CD4-positive, alpha-beta T cell treated with Interleukin-6 for 4 hours (primary cell): Measurements from ENCODE around the gene TSGA10.
A peak's percentile ranks its signal among the peaks of the same experiment; 100 is the strongest.
"Not testable (repeated sequence)": the region's sequence is repeated elsewhere in the genome, so short reads cannot be mapped to it uniquely, and the experiment has no call there.

ENCODE experiments used
- DNase-seq: peaks from one replicate; pipeline ENCODE4 v3.0.0-alpha.2; 2020; ENCODE audit warnings: mixed read lengths

Gene TSGA10, protein sequence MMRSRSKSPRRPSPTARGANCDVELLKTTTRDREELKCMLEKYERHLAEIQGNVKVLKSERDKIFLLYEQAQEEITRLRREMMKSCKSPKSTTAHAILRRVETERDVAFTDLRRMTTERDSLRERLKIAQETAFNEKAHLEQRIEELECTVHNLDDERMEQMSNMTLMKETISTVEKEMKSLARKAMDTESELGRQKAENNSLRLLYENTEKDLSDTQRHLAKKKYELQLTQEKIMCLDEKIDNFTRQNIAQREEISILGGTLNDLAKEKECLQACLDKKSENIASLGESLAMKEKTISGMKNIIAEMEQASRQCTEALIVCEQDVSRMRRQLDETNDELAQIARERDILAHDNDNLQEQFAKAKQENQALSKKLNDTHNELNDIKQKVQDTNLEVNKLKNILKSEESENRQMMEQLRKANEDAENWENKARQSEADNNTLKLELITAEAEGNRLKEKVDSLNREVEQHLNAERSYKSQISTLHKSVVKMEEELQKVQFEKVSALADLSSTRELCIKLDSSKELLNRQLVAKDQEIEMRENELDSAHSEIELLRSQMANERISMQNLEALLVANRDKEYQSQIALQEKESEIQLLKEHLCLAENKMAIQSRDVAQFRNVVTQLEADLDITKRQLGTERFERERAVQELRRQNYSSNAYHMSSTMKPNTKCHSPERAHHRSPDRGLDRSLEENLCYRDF

DNA sequence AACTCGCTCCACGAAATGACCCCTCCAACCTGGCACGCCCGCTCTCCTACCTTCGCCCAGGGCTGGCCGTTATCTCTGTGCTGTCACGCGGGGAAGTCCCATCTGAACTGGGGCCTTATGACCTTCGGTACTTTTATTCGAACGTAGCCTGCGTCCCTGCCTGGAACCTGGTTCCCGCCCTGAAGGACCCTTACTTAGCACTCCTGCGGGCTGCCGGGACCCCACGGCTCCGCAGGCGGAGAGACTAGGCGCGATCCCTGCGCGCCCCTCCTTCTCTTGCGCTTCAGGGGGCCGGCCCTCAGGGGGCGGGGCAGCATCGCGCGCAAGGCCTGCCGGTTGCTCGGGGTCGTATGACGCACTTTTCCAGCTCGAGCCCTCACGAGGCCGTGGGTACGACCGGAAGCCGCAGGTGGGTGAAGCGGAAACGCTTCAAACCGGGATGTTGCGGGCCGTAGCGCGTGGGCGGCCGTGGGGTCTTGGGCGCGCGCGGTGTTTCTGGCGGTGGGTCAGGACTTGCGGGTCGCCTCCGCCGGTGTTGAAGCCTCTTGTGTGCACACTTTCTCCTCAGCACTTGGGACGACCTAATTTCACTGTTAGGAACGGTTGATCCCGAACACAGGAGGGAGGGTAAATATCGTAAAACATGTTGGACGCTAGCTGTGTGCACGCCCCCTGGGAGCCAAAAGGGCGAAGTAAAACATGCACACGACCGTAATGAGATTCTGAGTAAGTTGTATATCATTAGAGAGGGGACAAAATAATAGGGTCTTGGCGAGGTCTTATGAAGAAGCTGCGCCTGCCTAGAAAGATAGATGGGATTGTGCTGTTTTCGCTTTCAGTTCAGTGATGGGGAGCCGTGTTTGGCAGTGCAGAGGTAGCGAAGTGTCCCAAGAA is at the start of gene TSGA10, which contains the start of gene LIPT1:
TSGA10 (minus strand) TSS at position 300 of the 894 bp plus-strand sequence. CDS start 45,503 bp downstream, outside the sequence.
LIPT1 (plus strand) TSS at position 325 of the 894 bp plus-strand sequence. CDS start 6,991 bp downstream, outside the sequence.
- peak; percentile 93 for DNase-seq

DNA sequence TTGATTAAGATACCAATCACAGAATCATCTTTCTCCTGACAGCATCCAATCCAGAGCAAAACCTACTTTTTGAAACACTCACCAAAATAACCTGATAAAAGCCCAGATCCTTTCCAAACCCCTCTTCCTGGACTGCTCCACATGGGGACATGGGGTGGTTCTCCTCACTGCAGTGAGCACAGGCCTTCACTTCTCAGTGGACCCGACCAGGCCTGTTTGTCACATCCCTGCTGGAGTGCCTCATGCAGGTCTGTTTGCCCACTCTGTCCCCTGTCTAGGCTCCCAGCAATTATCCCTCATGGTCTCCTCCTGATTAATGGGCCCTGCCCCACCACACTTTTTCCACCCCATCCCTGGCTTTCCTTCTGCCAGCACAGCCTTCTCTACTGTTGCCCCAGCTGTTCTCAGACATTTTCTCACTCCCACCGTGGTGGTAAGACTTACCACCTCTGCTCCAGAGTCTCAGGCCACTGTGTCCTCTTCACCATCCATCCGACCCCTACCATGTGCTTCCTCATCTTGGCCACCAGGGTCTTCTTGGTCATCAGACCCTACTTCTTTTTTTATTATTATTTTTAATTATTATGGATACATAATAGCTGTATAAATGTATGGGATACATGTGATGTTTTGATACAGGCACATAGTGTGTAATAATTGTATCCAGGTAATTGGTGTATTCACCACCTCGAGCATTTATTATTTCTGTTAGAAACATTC is 47.4 kb upstream of the TSGA10 start:
- no peak for DNase-seq

DNA sequence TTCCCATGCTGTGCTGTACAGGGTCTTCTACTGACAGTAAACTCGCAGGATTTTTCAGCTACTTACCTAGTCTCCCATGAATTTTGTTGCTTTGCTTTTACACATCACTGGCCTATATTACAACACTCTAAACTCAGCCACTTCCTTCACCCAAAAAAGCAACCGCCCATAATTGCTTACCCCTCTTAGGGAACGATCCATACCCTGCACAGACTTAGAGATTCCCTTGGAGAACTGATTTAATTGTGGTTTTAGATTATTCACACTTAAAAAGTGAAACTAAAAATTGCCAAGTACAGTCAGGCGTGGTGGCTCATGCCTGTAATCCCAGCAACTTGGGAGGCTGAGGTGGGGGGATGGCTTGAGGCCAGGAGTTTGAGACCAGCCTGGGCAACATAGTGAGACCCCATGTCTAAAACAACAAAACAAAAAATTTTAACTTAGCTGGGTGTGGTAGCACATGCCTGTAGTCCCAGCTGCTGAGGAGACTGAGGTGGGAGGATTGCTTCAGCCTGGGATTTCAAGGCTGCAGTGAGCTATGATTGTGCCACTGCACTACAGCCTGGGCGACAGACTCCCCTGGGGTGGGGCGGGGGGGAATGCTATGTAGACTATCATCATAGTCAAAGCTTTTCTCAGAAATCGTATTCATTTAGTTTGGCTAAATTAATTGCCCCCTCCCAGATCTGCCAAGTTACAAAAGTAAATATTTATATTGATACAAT is 45.5 kb upstream of the TSGA10 start:
- DNase-seq: no peak

DNA sequence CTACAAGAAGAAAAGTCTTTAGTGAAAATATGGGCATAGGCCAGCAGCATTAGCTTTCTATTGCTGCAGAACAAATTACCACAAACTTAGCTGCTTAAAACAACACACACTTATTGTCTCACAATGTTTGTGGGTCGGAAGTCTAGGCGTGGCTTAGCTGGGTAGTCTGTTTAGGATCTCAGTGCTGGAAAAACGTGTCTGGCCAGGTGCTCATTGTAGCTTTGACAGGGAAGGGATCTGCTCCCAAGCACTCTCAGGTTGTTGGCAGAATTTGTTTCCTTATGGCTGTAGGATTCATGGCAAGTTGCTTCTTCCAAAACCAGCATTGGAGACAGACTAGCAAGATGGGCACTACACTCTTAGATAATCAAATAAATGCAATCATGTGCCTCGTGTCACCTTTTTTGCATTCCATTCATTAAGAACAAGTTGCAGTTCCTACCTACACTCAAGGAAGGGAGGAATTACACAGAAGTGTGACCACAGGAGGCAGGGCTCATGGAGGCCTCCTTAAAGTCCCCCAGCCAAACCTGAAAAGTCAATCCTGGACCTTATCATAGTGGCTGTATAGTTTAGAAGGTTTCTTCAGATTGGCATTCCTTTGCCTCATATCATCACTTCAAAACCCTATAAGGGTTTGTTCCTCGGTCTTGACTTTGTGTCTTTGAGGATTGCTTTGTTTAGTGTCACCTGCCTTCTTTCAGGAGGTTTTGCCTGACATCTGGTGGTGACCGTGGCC is 43.5 kb upstream of the TSGA10 start:
- no peak for DNase-seq

DNA sequence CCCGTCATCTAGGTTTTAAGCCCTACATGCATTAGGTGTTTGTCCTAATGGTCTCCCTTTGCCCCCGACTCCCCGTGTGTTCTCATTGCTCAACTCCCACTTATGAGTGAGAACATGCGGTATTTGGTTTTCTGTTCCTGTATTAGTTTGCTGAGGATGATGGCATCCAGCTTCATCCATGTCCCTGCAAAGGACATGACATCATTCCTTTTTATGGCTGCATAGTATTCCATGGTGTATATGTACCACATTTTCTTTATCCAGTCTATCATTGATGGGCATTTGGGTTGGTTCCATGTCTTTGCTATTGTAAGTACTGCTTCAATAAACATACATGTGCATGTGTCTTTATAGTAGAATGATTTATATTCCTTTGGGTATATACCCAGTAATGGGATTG is 37.6 kb upstream of the TSGA10 start:
- not testable (repeated sequence) for DNase-seq

DNA sequence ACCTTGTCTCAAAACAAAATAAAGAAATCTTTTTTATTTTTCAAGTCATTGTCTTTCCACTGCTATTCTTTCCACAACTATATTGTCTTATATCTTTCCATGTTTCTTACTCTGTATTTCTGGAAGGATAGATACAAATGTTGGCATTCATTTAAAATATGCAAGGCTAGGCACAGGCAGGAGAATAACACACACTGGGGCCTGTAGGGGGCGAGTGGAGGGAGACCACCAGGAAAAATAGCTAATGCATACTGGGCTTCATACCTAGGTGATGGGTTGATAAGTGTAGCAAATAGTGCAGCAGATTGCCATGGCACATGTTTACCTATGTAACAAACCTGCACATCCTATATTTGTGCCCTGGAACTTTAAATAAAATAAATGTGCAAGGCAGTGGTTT is 35.8 kb upstream of the TSGA10 start:
- DNase-seq: no peak

DNA sequence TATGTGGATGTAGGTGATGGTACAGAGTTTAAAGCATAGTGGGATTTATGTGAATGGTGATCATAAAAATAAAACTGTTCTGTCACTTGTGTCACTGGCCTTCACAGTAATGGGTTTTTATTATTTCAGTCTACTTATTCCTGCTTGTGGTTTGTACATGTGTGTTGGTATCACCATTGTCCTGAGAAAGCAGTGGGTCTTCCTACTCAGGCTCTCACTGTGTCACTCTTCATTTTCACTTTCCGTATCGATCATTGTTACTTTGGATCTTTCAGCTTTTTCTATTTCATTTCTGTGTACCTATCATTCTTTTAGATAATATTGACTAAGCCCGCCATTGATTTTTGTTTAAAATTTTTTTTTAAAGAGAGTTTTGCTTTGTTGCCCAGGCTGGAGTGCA is 33.6 kb upstream of the TSGA10 start:
- DNase-seq: no peak

DNA sequence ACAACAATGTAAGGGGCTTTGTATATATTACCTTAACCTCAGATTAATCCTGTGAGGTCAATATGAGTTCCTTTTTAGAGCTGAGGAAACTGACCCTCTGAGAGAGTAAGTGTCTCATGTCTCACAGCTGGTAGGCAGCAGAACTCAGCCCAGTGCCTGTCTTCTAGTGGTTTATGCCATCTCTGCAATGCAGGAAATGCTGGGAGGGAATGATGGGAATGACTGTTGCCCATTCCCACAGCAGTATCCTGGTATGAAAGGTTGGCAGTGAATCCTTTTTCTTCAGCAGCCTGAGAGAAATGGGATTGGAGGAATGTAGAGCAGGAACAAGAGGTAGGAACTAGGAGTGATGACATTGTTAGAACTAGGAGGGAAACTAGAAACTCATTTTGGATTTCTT is 32.3 kb upstream of the TSGA10 start:
- DNase-seq: no peak

DNA sequence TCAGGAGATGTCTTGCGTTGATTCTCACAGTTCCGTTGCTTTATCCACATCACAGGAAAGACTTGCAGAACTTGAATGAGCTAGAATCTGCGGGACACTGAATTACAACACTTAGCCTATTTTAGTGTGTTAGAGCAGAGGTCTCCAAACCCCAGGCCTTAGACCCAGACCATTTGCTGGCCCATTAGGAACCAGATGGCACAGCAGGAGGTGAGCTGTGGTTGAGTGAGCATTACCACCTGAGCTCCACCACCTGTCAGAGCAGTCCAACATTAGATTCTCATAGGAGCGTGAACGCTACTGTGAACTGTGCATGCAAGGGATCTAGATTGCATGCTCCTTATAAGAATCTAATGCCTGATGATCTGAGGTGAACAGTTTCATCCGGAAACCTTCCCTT is 30.1 kb upstream of the TSGA10 start:
- DNase-seq: no peak

DNA sequence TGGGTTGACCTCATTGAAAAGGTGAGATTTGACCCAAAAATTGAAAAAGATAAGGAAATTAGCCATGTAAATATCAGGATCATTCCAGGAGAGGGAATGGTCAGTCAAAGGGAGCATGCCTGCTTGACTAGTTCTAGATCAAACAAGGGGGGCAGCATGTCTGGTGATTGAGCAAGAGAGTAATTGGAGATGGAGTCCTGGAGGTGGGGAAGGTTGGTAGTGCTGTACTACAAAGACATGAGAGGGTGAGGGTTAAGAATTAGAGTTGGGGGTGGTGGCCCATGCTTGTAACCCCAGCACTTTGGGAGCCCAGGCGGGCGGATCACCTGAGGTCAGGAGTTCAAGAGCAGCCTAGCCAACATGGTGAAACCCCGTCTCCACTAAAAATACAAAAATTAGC is 28.3 kb upstream of the TSGA10 start:
- DNase-seq: no peak

DNA sequence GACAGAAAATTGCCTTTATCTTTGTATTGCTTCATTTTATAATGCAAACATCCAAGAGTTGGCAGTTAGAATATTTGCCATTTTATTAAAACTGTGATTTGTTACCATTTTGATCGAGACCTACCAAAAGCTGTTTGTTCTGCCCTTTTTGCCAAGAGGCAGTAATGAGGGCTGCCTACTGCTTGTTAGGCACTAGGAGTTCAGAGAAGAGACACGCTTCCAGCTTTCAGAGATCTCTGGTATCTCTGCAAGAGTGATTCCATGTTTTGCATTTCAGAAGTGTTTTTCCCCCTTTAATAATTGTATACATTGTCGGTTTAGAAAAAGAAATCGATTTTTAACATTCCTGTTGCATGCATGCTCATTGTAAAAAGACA is 26.9 kb upstream of the TSGA10 start:
- no peak for DNase-seq

DNA sequence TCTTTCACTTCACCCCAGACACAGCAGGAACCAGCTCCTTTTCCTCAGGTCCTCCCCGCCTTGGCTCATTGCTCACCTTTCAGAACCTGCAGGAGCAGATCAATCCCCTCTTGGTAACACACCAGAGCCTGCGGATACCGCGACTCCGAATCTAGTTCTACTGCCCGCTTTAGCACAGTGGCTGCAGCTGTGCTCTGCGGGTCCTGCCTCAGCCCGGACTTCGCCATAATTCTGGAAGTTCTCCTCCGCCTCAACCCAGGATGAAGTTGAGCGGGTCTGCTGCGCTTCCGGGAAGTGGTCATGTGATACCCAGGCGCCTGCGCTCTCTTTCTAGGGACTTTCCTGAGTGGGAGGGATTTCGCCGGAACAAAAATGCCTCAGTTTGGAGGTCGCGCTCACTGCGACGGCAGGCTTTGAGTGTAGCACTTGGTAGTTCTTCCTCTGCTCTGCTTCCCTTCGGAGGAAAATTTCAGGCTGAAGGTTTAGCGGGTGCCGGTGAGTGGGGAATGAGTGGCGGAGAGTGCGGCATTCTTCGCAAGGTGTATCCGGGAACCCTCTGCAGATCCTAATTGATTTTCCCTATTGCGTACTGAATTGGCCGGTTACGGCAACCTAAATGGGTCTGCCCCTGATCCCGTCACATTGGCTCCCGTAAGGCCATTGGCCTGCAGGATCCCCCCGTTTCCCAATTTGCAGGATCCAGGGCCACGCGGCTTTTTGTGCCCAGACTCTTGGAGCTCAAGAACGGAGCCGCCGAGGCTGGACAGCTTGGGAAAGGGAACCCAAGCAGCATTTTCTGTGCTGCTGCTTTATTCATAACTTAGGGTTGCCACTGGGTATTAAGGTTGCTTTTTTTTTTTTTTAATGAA is 26.2 kb upstream of the TSGA10 start, which contains the start of the genes MITD1 and MRPL30:
MITD1 (minus strand) TSS at position 304 of the 869 bp plus-strand sequence; CDS start at position 227, 77 bp downstream.
MRPL30 (plus strand) TSS at position 430 of the 869 bp plus-strand sequence. CDS start 5,020 bp downstream, outside the sequence.
- DNase-seq: peak; percentile 90

DNA sequence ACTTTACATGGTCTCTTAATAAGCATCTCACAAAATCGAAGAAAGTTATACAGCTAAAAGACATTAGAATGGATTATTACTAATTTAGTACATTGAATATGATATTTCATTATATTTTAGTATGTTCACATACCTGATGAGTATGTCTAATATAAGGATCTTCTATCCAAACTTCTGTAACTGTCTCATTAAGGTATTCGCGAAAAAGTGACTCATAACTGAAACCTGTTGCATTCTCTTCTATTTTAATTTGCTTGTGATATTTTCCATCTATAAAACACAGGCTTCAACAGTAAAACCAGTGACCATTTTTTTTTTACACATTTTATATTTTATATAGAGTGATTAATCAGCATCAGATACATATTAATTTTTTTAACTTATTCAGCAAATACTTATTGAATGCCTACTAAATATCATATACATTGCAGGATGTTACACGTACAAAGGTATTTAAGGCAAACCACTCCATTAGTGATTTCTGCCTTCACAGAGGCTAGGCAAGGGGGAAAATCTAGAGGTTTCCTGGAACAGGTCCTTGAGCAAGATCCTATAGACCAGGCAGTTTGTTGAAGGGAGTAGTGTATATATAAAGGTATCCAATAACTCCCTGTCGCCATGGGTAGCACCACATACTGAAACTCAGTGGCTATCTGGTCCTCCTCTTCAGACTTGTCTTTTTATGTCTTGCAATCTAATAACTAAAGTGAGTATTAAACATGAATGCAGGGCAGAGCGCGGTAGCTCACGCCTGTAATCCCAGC is 16.8 kb upstream of the TSGA10 start:
- DNase-seq: no peak

DNA sequence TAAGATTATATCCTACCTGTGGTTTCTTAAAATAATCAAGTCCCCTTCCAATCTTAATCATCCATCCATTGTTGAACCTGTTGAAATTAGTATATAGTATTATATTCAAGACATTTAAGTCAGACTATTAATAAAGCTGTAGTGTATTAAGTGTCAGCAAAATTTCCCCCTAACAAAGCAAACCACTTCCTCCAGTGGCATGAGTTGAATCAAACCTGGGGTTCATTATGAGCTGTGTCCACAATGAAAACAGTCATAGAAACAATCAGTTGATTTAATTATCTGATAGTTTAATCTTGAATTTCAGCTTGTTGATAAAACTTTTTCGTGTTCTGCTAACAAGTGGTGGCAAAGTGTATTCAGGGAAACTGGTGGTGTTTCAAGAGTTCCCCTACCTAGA is 14.8 kb upstream of the TSGA10 start:
- no peak for DNase-seq

DNA sequence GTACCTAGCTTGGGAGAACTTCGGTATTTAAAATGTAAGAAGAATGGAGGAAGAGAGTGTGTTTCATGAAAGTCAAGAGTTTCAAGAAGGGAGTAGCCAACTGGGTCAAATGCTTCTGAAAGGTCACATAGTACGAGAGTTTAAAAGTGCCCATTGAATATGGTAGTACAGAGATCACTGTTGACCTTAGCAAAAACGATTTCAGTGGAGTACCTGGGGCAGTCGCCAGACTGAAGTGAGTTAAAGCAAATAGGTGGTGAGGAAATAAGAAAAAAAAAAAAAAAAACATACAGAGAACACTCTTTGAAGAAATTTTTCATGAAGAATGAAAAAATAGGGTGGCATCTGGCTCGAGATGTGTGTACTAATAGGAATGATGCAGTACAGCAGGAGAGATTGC is 11.5 kb upstream of the TSGA10 start:
- no peak for DNase-seq

DNA sequence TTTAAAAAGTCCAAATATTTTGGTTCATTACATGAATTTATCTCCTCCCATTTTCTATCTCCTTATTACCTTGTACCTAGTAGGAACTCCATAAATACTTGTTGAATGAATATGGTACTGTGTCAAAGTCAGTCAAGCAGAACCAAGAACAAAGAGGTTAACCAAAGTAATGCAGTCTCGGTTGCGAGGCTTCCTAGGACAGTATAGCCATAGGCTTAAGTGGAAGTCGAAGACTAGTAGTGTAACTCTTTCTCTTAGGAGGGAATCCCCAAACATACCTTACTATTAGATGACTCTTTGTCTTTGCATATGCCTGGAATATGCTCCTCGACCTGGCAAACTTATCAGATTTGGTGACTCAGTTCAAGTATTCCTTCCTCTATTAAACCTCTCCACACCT is 4.9 kb upstream of the TSGA10 start:
- DNase-seq: no peak

DNA sequence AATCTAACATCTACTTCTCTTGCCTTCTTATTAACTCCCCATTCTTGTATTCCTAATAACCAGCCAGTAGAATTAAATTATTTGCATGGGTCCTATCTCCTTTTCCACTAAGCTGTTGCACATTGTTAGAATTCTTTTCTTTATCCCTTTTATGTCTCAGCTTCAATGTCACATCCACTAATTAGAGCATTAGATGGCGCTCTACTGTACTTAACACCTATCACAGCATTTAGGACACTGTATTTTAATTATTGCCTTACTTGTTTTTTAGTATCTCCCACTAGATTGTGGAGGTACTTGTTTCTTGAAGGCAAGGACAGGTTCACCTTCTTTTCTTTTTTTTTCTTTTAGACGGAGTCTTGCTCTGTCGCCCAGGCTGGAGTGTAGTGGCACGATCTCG is 3.9 kb upstream of the TSGA10 start:
- no peak for DNase-seq

DNA sequence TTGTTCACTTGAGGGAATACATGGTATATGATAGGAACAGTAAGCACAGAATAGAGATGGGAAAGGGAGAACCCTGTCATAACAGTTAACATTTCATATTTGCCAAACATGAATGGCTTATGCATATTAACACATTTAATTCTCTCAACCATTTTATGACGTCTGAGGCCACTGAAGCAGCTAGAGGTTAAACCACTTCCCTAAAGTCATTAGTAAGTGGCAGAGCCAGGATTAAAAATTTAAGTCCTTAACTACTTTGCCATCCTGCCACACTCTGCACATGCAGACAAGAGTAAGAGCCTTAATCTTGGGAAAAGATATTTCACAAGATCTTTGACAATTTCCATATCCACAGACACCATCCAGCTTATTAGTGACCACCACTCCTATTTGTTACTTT is 2.1 kb upstream of the TSGA10 start:
- no peak for DNase-seq
